Stimulated activated CD4-positive, alpha-beta T cell treated with anti-CD3 and anti-CD28 coated beads, Interleukin-2, amount 100 ng/mL, for 24 hours (primary cell): ENCODE data around the gene VARS2.
"Not testable (repeated sequence)": the region's sequence is repeated elsewhere in the genome, so short reads cannot be mapped to it uniquely, and the experiment has no call there.

ENCODE experiments used
- DNase-seq, 2 donors: peaks; one replicate each; pipeline ENCODE4 v3.0.0-alpha.2; 2020

Gene VARS2

DNA sequence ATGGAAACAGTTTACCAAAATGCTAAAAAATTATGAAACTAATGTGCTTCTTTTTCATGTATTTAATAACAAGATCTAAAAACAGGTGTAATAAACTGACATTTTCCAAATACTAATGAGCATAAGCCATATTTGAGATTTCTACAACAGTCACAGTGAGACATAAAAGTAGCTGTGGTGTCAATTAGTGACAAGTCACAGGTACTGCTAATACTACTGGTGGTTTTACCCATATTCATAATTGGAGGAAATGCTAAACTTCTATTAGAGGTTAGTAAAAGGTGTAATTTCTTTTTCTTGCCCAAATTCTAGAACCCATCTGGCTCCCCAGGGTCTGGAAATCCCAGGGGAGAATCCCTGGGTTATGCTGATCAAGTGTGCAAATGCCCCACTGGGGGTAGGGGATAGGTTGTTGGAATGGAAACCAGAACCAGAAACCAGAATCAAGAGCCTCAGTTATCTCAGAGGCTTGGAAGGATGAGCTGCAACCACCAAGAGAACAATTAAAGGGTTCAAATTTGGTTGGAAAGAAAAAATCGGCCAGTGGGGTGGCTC is 13.1 kb upstream of the VARS2 start:
- DNase-seq = no peak

DNA sequence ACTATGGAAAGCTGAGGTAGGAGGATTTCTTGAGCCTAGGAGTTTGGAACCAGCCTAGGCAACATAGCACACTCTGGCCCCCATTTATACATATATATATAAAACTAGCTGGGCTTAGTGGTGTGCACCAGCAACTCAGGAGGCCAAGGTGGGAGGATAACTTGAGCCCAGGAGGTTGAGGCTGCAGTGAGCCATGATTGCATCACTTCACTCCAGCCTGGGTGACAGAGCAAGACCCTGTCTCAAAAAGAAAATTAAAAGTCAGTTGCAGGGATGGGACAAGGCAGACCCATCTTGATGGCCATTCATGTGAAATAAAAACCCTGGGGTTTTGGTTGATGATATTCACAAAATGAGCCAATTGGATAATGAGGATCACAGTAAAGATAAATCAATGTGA is 12.6 kb upstream of the VARS2 start:
- DNase-seq = no peak

DNA sequence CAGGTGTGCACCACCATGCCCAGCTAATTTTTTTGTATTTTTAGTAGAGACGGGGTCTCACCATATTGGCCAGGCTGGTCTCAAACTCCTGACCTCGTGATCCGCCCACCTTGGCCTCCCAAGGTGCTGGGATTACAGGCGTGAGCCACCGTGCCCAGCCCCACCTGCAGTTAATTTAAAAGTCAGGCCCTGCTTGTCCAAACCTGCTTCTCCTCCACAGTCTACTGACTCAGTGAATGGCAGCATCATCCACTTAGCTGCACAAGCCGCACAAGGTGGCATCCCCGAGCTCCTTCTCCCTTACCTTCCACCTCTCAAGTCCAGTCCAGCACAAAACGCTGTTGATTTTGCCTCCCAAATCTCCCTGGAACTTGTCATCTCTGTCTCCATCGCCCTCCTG is 11.8 kb upstream of the VARS2 start:
- not testable (repeated sequence) for DNase-seq

DNA sequence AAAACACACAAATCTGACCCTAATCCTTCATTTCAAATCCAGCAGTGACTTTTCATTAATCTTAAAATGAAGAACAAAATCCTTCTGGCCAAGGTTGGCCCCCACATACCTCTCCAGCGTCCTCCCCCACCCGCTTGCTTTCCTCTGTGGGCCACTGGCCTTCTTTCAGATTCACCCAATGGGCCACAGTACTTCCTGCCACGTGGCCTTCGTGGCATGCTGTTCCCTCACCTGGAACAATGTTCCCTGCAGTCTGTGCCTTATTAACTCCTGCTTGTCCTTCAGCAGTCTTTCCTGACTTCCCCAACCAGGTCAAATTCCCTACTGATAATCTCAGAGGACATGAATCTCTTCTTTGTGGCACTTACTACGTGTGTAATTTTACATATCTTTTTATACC is 11.3 kb upstream of the VARS2 start:
- DNase-seq = no peak

DNA sequence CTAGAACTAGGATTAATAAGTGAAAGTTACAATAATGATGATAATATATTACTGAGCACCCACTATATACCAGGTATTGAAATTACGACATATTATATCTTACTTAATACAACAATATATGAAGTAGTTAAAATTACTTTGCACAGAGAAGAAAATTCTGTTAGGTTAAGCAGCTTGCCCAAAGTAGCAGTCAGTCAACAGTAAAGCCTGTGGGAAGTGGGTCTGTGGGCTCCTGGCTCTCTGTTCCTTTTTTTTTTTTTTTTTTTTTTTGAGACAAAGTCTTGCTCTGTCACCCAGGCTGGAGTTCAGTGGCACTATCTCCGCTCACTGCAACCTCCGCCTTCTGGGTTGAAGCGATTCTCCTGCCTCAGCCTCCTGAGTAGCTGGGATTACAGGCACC is 10.8 kb upstream of the VARS2 start:
- DNase-seq = no peak

DNA sequence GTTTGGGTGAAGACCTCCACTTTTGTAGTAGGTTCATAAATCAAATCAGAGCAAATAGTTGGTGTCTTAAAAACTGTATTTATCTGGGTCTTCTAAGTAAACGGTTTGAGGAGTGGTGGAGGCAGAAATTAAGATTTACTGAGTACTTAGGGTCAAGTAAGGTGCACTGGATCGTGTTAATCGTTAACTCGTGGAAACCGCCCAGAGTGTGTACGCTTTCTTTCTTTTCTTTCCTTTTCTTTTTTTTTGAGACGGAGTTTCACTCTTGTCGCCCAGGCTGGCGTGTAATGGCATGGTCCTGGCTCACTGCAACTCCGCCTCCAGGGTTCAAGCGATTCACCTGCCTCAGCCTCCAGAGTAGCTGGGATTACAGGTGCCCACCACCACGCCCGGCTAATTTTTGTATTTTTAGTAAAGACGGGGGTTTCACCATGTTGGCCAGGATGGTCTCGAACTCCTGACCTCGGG is 6.7 kb upstream of the VARS2 start:
- DNase-seq = not testable (repeated sequence)

DNA sequence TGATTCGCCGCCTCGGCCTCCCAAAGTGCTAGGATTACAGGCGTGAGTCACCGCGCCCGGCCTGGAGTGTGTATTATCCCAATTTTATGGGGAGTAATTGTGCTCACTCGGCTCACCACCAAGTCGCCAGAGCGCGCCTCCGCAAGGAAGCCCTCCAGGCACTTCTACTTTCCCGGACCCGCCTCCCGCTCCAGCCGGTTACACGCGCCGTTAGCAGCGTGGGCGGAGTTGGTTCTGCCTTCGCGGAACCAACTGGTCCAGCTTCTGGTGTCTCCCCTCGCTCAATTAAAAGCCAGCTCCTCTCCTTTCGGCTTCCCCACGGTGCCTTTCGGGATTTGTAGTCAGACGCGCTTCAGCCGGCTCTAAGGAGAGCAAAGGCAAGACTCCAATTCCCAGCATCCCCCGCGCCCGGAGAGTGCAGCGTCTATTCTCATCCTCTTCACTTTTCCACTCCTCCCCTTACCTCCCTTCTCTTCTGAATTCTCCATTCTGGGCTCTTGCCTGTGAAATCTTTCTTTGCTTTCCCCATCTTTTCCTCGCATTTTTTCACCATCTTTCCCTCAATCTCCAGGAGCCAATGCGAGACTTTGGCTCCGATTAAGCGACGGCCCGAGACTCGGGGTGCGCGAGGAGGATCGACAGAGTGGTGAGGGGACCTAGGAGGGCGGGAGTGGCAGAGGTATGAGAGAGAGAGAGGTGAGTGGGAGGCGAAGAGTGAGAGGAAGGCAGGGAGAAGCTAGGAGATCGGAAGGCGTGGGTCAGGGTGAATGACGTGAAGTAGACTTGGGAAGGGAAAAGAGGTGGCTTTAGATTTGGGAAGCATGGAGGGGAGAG is 6.1 kb upstream of the VARS2 start, which contains the start of gene GTF2H4:
GTF2H4 (plus strand) TSS at position 450 of the 834 bp plus-strand sequence.
- peak; percentile 95 for DNase-seq

DNA sequence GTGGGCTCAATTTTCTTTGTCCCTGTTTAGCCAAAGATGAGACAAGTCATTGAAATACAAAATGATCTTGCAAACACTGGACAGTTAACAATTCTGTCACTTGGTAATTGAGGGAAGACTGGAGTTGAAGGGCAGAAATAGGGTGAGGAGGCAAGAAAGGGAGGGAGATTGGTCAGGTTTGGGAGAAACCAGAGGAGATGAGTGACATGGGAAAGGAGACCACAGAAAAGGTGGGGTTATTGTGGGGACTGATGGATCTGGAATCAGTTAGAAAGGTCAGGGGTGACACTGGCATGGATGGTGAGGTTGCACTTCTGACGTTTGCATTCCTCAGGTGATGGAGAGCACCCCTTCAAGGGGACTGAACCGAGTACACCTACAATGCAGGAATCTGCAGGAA is 5.3 kb upstream of the VARS2 start:
- no peak for DNase-seq

DNA sequence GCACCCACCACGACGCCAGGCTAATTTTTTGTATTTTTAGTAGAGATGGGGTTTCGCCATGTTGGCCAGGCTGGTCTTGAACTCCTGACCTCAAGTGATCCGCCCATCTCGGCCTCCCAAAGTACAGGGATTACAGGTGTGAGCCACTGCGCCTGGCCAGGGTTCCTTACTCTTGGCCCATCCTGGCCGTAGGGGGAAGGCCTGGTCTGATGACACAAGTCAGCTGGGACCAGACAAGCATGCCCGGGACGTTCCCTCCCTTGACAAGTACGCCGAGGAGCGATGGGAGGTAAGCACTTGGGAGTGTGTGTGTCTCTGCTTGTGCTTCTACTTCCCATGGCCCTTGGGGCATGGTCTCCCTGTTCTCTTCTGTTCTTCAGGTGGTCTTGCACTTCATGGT is 3.6 kb upstream of the VARS2 start:
- not testable (repeated sequence) for DNase-seq

DNA sequence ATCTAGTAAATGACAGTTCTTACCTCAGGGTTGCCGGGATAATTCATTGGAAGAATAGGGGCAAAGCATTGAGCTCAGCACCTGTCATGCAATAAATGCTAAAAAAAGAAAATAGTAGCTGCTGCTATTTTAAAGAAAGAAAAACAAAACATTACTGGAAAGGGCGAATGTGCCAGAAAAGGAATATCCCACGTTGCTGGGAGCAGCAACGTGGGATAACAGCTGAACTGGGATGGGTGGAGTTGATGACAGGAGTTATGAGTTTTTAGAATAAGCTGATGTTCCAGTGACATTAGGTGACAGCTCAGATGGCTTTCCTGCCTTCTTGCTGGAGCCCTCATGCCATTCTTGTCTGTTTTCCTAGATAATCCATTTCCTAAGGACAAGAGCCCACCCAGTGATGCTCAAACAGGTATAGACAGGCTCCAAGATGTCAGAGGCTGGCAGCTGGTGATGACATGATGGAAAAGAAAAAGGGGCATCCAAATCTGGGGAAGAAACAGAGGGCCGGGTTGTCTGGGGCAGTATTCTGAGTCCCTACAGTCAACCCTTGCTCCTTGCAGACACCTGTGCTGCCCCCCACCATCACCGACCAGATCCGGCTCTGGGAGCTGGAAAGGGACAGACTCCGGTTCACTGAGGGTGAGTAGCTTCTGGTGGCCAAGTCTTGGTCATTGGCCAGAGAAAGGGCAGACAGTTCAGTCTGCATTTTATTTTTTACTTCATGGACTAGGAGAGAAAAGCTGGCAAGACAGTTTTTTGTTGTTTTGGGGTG is 1.1 kb upstream of the VARS2 start:
- no peak for DNase-seq

DNA sequence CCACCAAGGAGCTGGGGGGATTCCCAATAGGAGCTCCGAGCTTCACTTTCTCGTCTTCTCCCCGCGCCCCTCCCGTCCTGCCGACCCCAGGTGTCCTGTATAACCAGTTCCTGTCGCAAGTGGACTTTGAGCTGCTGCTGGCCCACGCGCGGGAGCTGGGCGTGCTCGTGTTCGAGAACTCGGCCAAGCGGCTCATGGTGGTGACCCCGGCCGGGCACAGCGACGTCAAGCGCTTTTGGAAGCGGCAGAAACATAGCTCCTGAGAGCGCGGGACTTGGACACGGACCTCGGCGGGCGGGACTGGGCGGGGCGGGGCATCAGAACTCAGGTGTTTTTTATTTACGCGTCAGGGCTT is 340 bp upstream of the VARS2 start:
- no peak for DNase-seq

DNA sequence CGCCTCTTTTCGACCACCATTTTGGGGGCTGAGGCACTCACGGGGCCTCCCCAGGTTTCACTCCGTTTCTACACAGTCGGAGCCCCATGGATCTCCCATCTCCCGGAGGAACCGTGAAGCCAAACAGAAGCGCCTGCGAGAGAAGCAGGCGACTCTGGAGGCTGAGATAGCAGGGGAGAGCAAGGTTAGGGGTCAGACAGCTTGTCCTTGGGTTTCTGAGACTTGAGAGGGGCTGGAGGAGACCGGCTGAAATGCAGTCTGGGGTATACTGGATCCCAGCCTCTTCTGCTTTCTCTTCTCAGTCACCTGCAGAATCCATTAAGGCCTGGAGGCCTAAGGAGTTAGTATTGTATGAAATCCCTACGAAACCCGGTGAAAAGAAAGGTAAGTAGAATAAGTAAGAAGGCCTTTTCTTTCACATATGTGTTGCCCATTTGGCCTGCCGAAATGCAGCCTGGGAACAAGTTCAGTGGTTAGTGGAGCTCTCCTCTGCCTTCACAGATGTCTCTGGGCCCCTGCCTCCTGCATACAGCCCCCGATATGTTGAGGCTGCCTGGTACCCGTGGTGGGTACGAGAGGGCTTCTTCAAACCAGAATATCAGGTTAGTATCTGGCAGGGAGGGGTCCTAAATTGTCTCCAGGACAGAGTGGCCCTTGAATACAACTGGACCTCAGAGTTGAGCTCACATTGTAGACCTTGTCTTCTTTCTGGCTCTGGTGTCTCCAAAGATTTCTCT is 984 bp downstream of the VARS2 start:
- DNase-seq = peak; percentile 22 to 24

DNA sequence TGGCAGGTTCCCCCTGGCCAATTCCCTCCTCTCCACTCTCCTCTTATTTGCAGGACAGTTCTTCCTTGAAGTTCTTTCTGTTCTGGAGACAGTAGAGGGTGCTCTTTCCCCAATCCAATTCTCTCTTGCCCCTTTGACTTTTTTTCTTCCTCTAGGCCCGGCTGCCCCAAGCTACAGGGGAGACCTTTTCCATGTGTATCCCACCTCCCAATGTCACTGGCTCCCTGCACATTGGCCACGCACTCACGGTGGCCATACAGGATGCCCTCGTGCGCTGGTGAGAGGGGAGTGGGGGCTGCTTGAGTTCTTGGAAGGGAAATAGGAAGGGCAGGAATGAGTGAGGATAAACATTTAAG is 1.5 kb downstream of the VARS2 start:
- no peak for DNase-seq

DNA sequence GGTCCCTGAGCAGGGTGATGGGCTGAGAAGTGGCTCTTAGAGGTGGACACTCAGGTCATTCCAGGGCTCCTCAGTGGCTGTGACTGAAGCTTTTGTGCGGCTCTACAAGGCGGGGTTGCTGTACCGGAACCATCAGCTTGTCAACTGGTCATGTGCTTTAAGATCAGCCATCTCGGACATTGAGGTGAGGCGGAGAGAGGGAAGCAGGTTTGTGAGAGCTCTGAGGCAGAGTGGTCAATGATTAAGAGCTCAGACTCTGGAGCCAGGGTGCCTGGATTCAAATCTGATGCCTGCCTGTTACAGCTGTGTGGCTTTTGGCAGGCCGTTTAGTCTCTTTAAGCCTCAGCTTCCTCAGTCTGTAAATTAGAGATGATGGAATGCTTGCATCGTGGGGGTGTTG is 3.0 kb downstream of the VARS2 start:
- DNase-seq = no peak

DNA sequence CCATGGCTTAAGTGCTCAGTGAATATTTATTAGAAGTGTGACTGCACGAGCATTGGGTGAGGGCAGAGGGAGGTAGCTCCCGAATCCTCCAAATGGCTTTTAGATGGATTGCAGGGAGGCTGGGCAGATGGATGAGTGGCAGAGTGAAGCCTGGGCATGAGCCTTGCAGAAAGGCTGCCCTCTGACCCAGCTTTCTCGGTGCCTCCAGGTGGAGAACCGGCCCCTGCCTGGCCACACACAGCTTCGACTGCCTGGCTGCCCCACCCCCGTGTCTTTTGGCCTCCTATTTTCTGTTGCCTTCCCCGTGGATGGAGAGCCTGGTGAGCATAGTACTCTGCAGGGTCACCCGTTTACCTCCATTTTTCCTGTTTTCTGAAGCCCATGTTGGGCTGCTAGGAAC is 3.4 kb downstream of the VARS2 start:
- DNase-seq = no peak

DNA sequence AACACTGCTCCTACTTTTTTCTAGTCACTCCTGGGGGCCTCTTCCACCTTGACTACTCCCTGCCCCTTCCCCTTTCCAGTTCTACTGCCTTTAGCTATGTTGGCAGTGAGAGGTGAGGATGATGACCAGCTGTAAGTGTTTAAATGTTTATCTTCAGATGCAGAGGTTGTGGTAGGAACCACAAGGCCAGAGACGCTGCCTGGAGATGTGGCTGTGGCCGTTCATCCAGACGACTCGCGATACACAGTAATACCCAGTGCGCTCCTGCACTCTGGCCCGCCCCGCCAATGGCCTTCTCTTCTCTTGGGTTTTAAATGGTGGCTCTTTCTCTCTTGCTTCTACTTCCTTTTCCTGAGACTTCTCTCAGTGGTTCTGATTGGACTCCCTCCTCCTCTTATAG is 4.6 kb downstream of the VARS2 start:
- DNase-seq = no peak

DNA sequence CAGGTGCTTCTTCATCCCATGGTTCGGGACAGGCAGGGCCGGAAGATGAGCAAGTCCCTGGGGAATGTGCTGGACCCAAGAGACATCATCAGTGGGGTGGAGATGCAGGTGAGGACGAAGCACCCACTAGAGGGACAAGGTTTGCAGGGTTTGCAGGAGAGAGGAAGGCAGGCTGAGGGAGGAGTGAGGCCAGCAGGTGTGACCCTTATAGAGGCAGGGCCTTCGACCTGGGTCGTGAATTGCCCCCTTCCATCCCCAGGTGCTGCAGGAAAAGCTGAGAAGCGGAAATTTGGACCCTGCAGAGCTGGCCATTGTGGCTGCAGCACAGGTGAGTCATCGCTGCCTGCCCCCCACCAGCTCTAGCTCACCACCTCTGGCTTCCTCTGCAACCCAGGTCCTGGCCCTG is 8.4 kb downstream of the VARS2 start:
- no peak for DNase-seq

DNA sequence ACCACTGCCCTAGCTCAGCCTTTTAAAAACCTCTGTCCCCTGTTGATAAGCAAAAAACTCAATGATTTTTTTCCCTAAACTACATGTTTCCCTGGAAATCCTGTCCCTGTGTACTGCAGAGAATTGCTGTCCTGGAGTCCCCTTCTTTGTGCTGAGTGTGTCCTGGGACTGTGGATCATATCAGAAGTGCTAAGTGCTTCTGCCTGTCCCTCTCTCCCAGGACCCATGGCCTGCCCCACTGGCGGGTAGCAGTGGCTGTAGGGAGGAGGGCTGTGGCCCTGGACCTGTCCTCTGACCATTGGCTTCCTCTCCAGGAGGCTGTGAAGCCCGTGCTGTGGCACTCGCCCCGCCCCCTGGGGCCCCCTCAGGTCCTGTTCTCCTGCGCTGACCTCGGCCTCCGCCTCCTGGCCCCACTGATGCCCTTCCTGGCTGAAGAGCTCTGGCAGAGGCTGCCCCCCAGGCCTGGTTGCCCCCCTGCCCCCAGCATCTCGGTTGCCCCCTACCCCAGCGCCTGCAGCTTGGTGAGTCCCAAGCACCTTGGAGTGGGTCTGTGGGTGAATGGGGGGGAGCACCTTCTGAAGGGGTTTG is 10.1 kb downstream of the VARS2 start:
- DNase-seq = not testable (repeated sequence)

DNA sequence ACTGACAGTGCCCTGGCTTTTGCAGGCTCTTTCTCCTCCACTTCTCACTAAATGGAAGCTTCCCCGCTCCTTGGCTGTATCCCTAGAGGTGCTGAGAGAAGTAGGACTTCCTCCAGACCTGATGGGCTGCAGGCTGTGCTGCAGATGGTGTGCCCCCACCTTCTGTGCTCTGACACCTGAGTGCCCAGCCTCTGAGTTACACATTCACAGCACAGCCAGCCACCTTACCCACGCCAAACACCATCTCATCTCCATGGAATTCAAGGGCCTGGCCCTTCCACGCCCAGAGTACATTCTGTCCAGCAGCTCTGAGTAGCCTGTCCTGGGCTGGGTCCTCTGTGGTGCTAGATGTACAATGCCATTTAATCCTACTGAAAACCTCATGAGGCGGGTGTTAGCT is 12.6 kb downstream of the VARS2 start:
- no peak for DNase-seq

DNA sequence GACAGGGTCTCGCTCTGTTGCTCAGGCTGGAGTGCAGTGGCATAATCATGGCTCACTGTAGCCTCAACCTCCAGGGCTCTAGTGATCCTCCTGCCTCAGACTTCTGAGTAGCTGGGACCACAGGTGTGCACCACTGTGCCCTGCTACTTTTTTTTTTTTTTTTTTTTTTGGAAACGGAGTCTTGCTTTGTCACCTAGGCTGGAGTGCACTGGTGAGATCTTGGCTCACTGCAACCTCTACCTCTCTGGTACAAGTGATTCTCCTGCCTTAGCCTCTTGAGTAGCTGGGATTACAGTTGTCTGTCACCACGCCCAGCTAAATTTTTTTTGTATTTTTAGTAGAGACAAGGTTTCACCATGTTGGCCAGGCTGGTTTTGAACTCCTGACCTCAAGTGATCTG is 13.0 kb downstream of the VARS2 start:
- not testable (repeated sequence) for DNase-seq

DNA sequence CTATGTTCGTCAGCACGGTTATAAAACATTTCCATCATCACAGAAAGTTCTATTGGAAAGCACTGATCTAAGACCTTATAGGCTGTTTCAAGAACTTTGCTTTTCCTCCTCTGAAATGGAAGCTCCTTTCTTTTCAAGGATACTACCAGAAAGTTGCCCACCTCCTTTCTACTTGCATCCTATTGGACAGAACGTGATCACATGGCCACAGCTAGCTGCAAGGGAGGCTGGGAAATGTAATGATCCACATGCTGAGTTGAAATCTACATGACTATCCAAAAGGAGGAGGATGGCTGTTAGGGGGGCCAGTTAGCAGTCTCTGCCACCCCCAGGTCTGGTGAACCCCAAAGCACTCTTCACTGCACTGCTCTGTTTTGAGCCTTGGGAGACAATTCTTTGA is 14.6 kb downstream of the VARS2 start:
- no peak for DNase-seq

DNA sequence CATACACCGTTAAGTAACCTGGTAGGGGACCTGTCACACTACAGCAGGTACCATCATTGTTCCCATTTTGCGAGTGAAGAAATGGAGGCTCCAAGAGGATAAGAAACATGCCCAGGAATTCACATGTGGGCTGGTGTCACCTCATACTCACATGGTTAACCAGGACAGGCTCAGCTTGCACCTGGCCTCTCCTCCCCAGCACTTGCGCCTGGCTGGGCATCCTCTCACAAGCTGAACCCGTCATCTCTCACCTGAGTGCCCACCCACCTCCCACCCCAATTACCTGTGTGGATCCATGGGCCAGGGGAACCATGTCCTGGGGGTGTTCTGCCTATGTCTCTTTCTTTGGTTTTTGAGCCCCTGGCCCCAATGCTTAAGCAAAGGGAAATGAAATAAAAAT is 16.5 kb downstream of the VARS2 start:
- DNase-seq = no peak

DNA sequence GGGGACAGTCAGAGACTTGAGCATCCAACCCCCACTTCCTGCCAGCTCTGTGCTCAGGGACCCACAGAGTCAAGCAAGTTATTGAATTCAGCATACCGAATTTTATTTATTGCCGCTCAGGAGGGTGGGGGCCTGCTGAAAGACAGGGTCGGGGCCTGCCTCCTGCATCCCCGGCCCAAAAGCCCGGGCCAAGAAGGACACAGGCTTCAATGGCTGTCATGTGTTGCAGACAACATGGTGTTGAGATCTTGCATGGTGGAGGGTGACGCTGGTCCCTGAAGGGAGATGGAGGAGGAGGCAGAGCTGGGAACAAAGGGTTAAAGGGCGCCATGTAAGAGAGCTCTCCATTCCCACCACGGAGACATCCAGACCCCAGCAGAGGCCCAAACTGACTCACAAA is 17.2 kb downstream of the VARS2 start:
- DNase-seq = no peak
